ENCODE measurements around the gene SRRD. TPM values are rescaled to one million over a fixed set of nuclear protein-coding genes. Genes with fewer than 3 reads are reported as not detected.
A peak's percentile ranks its signal among the peaks of the same experiment; 100 is the strongest.

Gene SRRD
- total RNA-seq, 2 experiments from 2014 or later, result 23.1 to 33.0 TPM

- peaks cover 78% of the 10 kb centered on the region for H3K4me1 ChIP-seq (ENCODE audit: insufficient read depth, low read length, poor library complexity, severe bottlenecking)
- H3K4me2 ChIP-seq (ENCODE audit: low read length), result peak overlapping the region; percentile 85
- intact Hi-C loops (cut with micrococcal nuclease; ENCODE audit: unreplicated experiment), result no loop called here
- H4K20me1 ChIP-seq (ENCODE audit: insufficient read depth, low read length), result peaks cover 7% of the 10 kb centered on the region; the same call in 1 of the 2 replicates
- no peaks in the 10 kb centered on the region for H3K9me3 ChIP-seq (ENCODE audit: low read length)
- H3K36me3 ChIP-seq (ENCODE audit: insufficient read depth, low read length), result peaks cover 35% of the 10 kb centered on the region
- no TSS peak for BruUV-seq (replicated peaks)
- POLR2A ChIA-PET, result interaction anchor here (0.6 to 6.0 kb wide), 15 partner anchors 9 to 191 kb away, joined by 3 to 34 read pairs (median 3); partner anchors contain the start of gene TFIP11
- peaks cover 91% of the 10 kb centered on the region for H3K79me2 ChIP-seq (ENCODE audit: insufficient read depth, low read depth, low read length)
- H2AFZ ChIP-seq (ENCODE audit: low read length), result peak overlapping the region; percentile 1; the same call in 1 of the 2 replicates
- CTCF ChIA-PET (ENCODE audit: unreplicated experiment), result interaction anchor here (0.7 kb wide), 1 partner anchor 160 kb away, joined by 3 read pairs; no protein-coding TSS in a partner anchor
- H3K4me3 ChIP-seq (ENCODE audit: low read depth, low read length, poor library complexity, severe bottlenecking), result peak overlapping the region; percentile 86
- H3K27ac ChIP-seq (ENCODE audit: low read depth, low read length, poor library complexity, severe bottlenecking), result peak overlapping the region; percentile 95
- DNase-seq (ENCODE audit: low spot score), result peak; percentile 26
- H3K9me2 ChIP-seq (ENCODE audit: insufficient read depth, low read length), result no peaks in the 10 kb centered on the region
- no peak for TF ChIP-seq EZH2phosphoT487 (IDR thresholded peaks at IDR 0.05; ENCODE audit: borderline replicate concordance, low read depth, low read length)
- TF ChIP-seq CTCF (conservative IDR thresholded peaks at IDR 0.05; ENCODE audit: low read length), result no peak
Measured at GRCh38 chr22:26482161-26482560, 1.5 kb upstream of the SRRD start.

GRCh38 chr22:26483043-26483438 lies 636 bp upstream of the SRRD start:
- Histone ChIP-seq H3K4me3 (ENCODE audit: low read depth, low read length, poor library complexity, severe bottlenecking) (peak overlapping the region; percentile 86), H3K36me3 (ENCODE audit: insufficient read depth, low read length) (peaks cover 35% of the 10 kb centered on the region), H3K4me1 (ENCODE audit: insufficient read depth, low read length, poor library complexity, severe bottlenecking) (peaks cover 74% of the 10 kb centered on the region), H3K27ac (ENCODE audit: low read depth, low read length, poor library complexity, severe bottlenecking) (peak overlapping the region; percentile 95), H4K20me1 (ENCODE audit: insufficient read depth, low read length) (peaks cover 7% of the 10 kb centered on the region; the same call in 1 of the 2 replicates), H2AFZ (ENCODE audit: low read length) (peak overlapping the region; percentile 32; the same call in 1 of the 2 replicates), H3K9me3 (ENCODE audit: low read length) (no peaks in the 10 kb centered on the region), H3K79me2 (ENCODE audit: insufficient read depth, low read depth, low read length) (peaks cover 82% of the 10 kb centered on the region), H3K4me2 (ENCODE audit: low read length) (peak overlapping the region; percentile 85), H3K9me2 (ENCODE audit: insufficient read depth, low read length) (no peaks in the 10 kb centered on the region)
- ChIA-PET CTCF (ENCODE audit: unreplicated experiment) (no interaction called here), POLR2A (interaction anchor here (1.1 to 6.0 kb wide), 8 partner anchors 9 to 190 kb away, joined by 3 to 34 read pairs (median 4); no protein-coding TSS in a partner anchor)
- TF ChIP-seq EZH2phosphoT487 (IDR thresholded peaks at IDR 0.05; ENCODE audit: borderline replicate concordance, low read depth, low read length), result no peak
- TF ChIP-seq CTCF (conservative IDR thresholded peaks at IDR 0.05; ENCODE audit: low read length), result no peak
- no peak for DNase-seq (ENCODE audit: low spot score)
- intact Hi-C loops (cut with micrococcal nuclease; ENCODE audit: unreplicated experiment), result no loop called here
- TSS peak; percentile 41 for BruUV-seq (replicated peaks)

- TF ChIP-seq EZH2phosphoT487 (IDR thresholded peaks at IDR 0.05; ENCODE audit: borderline replicate concordance, low read depth, low read length), result no peak
- no peak for TF ChIP-seq CTCF (conservative IDR thresholded peaks at IDR 0.05; ENCODE audit: low read length)
- peaks cover 7% of the 10 kb centered on the region; the same call in 1 of the 2 replicates for H4K20me1 ChIP-seq (ENCODE audit: insufficient read depth, low read length)
- CTCF ChIA-PET (ENCODE audit: unreplicated experiment), result interaction anchor here (0.6 kb wide), 1 partner anchor 28 kb away, joined by 3 read pairs; no protein-coding TSS in a partner anchor
- H3K9me2 ChIP-seq (ENCODE audit: insufficient read depth, low read length), result no peaks in the 10 kb centered on the region
- POLR2A ChIA-PET, result interaction anchor here (1.0 to 6.0 kb wide), 8 partner anchors 8 to 189 kb away, joined by 3 to 34 read pairs (median 6); no protein-coding TSS in a partner anchor
- peak; percentile 35 for DNase-seq (ENCODE audit: low spot score)
- H3K79me2 ChIP-seq (ENCODE audit: insufficient read depth, low read depth, low read length), result peaks cover 69% of the 10 kb centered on the region
- H3K36me3 ChIP-seq (ENCODE audit: insufficient read depth, low read length), result peaks cover 38% of the 10 kb centered on the region
- H3K4me1 ChIP-seq (ENCODE audit: insufficient read depth, low read length, poor library complexity, severe bottlenecking), result peaks cover 63% of the 10 kb centered on the region
- intact Hi-C loops (cut with micrococcal nuclease; ENCODE audit: unreplicated experiment), result no loop called here
- no peaks in the 10 kb centered on the region for H3K9me3 ChIP-seq (ENCODE audit: low read length)
- H2AFZ ChIP-seq (ENCODE audit: low read length), result peak overlapping the region; percentile 48; the same call in 1 of the 2 replicates
- peak overlapping the region; percentile 92 for H3K4me2 ChIP-seq (ENCODE audit: low read length)
- TSS peak; percentile 63 for BruUV-seq (replicated peaks)
- H3K4me3 ChIP-seq (ENCODE audit: low read depth, low read length, poor library complexity, severe bottlenecking), result peak overlapping the region; percentile 86
- H3K27ac ChIP-seq (ENCODE audit: low read depth, low read length, poor library complexity, severe bottlenecking), result peak overlapping the region; percentile 95
Measured at GRCh38 chr22:26484360-26484706, 656 bp downstream of the SRRD start.

Measured in OCI-LY7 (cell line).